NCI-H2196 (cell line): ENCODE measurements around the gene DDX60.
"Not testable (repeated sequence)": the region's sequence is repeated elsewhere in the genome, so short reads cannot be mapped to it uniquely, and the experiment has no call there.

ENCODE experiments used
- DNase-seq: peaks from one replicate; lab custom pipeline; 2025; ENCODE audit not compliant: unreplicated experiment; lab: John Stamatoyannopoulos, UW

The DDX60 gene, protein sequence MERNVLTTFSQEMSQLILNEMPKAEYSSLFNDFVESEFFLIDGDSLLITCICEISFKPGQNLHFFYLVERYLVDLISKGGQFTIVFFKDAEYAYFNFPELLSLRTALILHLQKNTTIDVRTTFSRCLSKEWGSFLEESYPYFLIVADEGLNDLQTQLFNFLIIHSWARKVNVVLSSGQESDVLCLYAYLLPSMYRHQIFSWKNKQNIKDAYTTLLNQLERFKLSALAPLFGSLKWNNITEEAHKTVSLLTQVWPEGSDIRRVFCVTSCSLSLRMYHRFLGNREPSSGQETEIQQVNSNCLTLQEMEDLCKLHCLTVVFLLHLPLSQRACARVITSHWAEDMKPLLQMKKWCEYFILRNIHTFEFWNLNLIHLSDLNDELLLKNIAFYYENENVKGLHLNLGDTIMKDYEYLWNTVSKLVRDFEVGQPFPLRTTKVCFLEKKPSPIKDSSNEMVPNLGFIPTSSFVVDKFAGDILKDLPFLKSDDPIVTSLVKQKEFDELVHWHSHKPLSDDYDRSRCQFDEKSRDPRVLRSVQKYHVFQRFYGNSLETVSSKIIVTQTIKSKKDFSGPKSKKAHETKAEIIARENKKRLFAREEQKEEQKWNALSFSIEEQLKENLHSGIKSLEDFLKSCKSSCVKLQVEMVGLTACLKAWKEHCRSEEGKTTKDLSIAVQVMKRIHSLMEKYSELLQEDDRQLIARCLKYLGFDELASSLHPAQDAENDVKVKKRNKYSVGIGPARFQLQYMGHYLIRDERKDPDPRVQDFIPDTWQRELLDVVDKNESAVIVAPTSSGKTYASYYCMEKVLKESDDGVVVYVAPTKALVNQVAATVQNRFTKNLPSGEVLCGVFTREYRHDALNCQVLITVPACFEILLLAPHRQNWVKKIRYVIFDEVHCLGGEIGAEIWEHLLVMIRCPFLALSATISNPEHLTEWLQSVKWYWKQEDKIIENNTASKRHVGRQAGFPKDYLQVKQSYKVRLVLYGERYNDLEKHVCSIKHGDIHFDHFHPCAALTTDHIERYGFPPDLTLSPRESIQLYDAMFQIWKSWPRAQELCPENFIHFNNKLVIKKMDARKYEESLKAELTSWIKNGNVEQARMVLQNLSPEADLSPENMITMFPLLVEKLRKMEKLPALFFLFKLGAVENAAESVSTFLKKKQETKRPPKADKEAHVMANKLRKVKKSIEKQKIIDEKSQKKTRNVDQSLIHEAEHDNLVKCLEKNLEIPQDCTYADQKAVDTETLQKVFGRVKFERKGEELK (N-terminal part only)

DNA sequence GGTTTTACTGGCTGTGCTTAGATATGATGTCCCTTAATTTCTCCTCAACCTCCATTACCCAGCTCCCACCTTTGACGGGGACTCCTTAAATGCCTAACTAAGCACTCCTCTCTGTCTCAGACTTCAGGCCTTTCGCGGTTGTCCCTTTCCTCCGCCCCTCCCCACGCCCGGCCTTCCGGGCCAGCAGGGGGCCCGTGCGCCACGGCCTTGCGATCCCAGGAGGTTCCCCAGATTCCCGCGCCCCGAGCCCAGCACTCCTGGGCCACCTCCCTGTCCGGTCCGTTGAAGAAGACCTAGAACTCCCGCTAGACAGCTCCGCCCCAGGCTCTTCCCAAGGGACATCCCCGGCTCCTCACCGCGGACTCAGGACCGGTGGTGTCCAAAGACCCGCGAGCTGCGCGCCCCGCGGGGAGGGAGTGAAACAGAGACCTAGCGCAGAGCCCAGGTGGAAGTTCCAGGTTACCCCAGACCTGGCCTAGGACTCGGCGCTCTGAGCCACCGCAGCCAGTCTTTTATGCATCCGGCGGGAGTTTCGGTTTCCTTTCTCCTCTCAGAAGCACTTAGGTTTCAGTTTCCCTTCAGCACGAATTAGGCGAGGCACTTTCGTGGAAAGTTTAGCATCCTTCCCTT lies at the start of gene DDX60:
DDX60 (minus strand) TSS at position 487 of the 630 bp plus-strand sequence. CDS start 7,493 bp downstream, outside the sequence.
- peak; percentile 61 for DNase-seq

DNA sequence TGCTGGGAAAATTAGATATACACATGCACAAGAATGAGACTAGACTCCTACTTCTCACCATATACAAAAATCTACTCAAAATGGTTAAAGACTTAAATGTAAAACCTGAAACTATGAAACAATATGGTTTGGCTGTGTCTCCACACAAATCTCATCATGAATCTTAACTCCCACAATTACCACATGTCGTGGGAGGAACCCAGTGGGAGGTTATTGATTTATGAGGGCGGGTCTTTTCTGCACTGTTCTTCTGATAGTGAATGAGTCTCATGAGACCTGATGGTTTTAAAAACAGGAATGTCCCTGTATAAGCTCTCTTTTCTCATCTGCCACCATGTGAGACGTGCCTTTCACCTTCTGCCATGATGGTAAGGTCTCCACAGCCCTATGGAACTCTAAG lies 48.5 kb upstream of the DDX60 start:
- DNase-seq, result no peak

DNA sequence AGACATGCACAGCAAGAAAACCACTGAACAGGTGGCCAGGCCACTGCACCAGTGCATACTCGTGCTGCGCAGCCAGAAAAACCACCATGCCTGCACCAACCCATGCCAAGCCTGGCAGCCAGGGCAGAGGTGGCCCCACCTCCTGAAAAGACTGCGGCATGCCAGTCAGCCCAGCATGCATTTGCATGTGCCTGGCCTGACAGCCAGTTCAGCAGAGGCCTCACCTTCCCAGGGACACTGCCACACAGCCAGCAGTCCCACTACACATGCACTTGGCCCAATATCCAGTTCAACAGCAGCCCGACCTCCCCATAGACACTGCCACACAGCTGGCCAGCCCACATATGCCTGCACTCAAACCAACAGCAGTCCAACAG lies 43.5 kb upstream of the DDX60 start:
- no peak for DNase-seq

DNA sequence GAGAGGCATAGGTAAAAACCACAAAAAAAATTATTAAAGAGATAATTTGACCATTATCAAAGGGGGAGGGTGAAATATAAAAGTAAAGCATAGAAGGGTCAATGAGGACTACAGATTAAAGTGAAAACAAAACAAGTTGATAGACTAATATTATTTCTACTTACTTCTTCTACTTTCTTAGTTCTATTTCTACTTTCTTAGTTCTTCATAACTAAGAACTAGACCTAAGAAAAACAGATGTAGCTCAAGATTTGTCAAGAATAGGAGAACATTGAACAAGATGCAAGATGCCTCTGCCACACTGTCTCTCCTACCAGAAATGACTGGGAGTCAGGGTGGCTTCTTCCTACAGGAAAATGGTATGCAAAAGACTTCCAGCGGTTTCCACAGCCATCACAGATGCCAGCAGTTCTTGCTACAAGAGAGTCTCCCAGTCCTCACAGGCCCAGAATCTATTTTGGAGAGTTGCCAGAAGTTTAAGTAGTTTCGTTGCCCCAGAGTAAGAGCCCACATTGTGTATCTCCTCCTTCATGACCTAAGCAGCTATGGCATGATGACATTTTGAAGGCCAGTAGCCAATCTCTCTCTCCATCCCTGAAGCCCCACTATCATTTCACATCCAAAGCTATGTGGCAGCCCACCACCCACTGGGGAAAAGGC lies 42.9 kb upstream of the DDX60 start:
- DNase-seq, result no peak

DNA sequence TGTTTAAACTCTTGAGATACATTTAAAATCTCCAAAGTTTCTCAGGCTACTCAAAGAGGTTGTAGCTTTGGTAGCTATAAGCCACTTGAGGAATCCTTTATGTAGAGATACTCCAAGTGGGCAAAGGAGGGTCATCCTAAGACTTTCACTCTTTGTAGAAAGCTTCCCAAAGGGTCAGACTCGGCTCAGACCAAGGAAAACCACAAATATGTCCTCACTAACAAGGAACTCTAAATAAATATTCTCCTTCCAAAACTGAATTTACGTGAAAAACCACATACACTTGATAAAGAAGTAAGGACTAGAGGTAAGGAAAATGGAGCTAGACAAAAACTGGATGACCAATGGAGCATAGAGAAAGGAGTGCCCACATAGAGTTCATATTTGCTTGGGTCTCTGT lies 41.7 kb upstream of the DDX60 start:
- DNase-seq, result no peak

DNA sequence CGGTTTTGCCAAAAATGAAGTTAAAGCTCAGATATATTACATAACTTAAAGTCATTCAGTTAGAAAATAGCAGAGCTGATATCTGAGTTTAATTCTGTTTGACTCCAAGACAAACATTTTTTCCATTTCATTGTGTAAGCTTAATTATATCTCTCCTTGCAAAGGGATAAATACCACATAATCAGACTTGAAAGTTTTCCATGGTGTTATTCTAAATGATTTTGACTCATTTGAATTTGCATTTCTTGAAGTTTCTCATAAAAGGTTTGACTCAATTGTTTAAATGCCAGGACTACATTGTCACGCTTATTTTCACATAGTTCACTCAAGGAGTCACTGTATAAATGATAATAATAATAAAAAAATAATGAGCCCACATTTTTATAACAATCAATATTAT lies 39.4 kb upstream of the DDX60 start:
- no peak for DNase-seq

DNA sequence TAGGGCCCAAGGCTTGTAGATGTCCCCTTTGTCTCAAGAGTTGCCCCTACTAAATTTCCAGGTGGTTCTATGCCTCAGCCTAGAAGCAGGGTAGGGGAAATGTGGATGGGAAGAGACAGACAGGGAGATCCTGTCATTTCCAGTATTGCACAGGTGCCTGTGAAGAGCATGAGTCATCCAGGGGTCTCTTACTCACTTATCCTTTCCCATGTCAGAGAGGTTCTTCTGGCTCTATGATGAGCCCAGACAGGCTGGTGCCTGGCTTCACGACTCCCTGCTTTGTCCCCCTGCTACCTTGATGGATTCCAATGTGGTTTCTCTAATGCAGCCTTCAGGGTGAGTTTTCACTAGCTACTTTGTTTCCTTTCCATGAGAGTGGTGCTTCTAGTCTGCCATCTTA lies 35.2 kb upstream of the DDX60 start:
- DNase-seq, result no peak

DNA sequence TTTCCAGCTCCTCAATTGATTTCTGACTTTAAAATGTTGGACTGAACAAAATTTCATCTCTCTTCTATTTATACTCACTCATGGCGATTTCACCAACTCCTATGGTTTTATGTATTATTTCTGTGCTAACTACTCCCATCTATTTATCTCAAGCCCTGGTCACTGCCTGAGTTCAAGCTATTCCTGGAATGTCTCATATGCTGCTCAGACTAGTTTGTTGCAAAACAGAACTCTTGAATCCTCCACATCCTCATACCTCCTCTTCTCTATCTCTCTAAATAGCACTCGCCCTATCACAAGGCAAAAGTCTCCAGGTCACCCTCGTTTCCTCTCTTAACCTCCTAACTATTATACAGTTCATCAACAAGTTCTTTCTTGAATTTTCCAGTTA lies 19.0 kb upstream of the DDX60 start:
- no peak for DNase-seq

DNA sequence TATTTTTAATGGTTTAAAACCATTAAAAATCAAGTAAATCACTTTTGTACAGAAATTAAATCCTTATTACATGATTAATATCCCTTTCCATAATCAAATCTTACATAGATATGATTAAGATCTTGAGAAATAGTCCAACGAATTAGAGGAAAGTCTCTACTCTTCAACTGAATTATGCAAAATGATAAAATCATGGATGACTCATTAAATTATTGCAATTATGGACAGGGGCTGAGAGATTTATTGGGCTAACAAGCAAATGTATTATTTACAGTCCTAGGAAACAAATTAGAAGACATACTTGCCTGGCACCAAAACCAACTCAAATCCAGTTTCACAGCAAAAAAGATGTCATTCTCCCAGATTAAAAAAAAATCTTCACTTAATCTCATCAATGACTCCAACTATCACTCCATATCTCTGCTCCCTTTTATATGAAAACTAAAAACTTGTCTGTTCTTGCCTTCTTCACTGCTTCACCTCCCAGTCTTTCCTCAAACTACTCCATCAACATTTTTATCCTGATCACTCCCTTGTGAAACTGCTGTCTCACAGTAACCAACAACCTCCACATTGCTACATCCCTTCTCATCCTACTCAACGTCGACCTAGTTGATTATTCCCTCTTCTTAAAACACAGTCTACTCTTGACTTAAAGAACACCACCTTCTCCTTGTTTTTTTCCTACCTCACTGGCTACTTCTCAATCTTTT lies 18.4 kb upstream of the DDX60 start:
- DNase-seq, result no peak

DNA sequence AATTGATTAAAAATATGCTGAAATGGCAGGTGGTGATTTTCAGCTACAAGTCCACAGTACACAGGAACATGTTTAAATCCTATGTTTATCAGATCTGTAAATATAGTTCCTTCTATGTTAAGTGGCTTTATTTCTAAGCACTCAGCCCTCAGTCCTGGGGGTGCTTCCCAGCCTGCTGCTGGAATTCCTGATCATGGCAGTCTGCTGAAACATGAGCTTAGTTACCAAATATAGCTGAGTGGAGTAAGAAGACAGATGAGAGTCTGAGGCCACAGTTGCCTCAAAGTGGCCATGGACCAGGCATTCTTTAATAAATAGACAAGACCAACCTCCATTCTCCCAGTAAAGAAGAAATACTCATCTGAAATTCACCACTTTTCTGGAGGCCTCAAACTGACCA lies 17.1 kb upstream of the DDX60 start:
- DNase-seq, result no peak

DNA sequence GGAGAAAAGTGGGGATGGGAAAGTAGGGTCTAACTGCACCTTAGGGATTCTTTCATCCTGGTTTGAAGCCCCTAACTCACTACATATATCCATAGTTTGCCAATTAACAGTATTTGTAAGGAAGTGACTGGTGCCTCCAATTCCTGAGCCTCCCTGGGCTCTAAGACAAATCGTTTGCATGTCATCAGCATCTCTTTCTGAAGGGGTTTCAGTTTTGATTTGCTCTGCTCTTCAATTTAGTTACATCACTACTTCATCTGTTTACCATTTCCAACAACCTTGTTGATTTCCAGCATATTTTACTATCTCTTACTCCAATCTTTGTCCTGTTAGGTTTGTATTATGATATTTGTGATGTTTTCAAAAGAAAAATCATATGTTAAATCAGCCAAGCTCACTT lies 15.5 kb upstream of the DDX60 start:
- no peak for DNase-seq

DNA sequence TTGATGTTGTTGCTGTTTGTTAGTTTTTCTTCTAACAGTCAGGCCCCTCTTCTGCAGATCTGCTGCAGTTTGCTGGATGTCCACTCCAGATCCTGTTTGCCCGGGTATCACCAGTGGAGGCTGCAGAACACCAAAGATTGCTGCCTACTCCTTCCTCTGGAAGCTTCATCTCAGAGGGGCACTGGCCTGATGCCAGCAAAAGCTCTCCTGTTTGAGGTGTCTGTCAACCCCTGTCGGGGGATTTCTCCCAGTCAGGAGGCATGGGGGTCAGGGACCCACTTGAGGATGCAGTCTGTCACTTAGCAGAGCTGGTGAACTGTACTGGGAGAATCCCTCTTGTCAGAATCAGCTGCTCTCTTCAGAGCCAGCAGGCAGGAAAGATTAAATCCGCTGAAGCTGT lies 12.0 kb upstream of the DDX60 start:
- not testable (repeated sequence) for DNase-seq

DNA sequence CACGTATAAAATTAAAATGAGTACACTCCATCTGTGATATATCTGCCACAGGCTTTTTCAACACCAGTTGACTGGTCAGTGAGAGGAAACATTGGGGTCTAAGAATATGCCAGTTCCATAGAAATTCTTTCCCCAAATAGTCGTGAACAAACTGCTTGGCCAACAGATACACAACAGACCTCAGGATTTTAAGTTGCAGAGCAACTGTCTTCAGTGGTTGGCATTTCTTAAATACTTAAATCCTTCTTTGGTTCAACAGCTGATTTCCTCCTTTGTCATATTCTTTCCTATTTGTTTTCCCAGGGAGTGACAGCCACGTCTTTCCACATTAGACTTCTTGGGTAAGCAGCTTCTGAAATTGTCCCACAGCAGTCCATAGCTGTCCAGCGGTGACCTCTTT lies 7.0 kb upstream of the DDX60 start:
- no peak for DNase-seq

DNA sequence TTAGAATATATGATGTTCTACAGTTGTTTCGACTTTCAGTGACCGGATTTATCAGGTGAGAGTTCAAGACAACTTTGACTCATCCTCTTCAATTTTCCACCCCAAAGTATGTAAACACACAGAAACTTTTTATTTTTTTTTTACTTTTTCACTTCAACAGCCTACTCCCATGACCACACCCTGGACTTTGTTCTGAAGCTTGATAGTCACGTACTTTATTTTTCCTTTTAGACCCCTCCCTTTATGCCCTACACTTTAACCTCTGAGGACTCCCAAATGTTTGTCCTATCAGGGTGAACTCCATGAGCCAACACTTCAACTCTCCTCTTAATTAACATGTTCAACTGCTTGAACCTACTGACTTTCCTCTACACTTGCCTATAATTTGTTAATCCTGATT lies 2.5 kb upstream of the DDX60 start:
- DNase-seq, result no peak

DNA sequence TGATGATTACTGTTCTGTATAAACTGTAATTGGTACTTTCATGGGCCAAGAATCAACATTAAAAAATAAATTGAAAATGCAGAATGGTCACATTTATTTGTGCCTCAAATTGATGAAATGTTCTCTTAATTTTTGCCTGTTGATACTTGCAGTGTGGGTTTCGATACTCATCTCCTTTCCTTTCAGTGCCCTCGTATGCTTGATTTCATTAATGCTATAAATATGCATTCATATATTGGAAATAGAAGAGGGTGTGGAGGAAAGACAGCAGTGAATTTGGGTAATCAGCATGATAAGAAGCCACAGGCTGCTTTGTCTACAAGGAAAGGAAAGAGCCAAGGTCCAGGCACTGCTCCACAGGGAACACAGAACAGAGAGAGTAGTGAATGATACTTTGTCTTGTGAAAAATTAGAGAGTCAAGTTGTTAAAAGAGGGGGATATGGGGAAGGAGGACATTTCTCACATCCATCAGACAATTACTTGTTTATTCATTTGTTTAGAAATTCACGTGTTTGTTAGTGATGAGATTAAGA lies 1.0 kb upstream of the DDX60 start:
- no peak for DNase-seq

DNA sequence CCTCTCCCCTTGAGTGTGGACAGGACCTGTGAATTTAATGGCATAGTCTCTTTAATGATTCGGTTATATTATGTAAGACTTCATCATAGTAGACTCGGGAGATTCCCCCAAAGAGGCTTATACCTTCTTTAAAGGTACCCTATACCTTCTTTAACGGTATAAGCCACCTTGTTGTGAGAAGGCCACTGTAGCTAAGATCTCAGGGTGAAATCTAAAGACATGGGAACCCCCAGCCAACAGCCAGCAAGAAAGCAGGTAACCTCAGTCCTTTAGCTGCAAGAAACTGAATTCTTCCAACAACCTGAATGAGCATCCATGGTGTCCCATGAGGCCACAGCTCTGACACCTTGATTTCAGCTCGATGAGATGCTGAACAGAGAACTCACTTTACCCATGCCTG lies 931 bp downstream of the DDX60 start:
- no peak for DNase-seq

DNA sequence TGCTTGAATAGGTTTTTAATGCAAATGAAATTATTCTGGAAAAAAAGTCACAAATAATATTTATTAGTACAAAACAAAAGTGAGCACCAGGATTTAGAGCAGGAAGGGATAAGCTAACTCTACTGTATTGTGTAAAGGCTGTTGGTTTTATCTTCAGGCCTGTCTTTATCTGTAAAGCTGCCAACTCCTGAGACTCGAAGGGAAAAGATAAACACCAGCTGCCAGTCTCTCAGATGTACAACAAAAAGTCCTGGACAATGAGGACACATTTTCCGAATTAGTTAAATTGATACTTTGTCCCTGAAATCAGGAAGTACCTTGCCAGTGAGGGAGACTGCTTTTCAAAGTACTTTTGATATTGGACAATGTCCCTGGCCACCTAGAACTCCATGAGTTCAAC lies 8.8 kb downstream of the DDX60 start:
- DNase-seq, result peak; percentile 27

DNA sequence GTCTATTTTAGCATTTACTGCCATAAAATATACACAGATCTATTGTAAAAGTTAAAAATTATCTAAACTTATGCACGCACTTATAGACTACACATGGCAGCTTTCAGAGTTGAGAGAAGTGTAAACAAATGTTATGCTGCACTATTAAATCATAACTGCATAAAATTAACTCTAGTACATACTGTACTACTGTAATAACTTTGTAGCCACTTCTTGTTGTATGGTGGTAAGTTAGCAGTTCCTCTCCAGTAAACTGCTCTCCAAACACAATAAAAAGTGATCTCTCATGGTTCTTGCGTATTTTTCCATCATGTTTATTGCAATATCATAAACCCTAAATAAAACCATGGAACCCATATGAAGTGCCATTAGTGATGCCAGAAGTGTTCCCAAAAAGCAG lies 9.6 kb downstream of the DDX60 start:
- DNase-seq, result no peak

DNA sequence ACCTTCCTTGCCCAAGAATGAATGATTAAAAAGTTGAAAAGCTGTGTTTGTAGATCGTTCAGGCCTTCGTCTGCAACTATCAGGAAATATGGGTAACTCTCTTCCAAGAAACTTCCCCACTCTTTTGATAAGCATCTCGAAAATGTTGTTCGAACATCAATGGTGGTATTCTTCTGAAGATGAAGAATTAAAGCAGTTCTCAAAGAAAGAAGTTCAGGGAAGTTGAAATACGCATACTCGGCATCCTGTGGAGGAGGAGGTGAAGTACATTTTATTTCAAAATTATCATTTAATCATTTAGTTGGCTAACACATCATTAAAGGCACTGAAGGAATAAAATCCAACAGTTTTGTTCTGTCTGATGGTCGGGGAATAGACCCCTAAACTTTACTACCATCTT lies 12.1 kb downstream of the DDX60 start:
- DNase-seq, result no peak
